BLaER1 treated with 17β-estradiol and CSF1 and Interleukin-3, amounts not matched to agents 10 nM and 100 nM (cell line): ENCODE data around the gene BICD2.

Source experiments
- H3K27ac ChIP-seq, 11 experiments: shearing (Covaris generic); formaldehyde crosslinking; 2 replicates each; pipeline ENCODE4 v1.8.1; 2022
- H3K27me3 ChIP-seq, 11 experiments: shearing (Covaris generic); formaldehyde crosslinking; 2 replicates each; pipeline ENCODE4 v1.8.1; 2022
- H3K36me3 ChIP-seq, 11 experiments: shearing (Covaris generic); formaldehyde crosslinking; 2 replicates each; pipeline ENCODE4 v1.8.1; 2022
- H3K4me1 ChIP-seq, 10 experiments: shearing (Covaris generic); formaldehyde crosslinking; 2 replicates each; pipeline ENCODE4 v1.8.1; 2022
- H3K4me2 ChIP-seq, 11 experiments: shearing (Covaris generic); formaldehyde crosslinking; 2 replicates each; pipeline ENCODE4 v1.8.1; 2022
- H3K4me3 ChIP-seq, 10 experiments: shearing (Covaris generic); formaldehyde crosslinking; 2 replicates each; pipeline ENCODE4 v1.8.1; 2022
- H3K9ac ChIP-seq, 11 experiments: shearing (Covaris generic); formaldehyde crosslinking; 2 replicates each; pipeline ENCODE4 v1.8.1; 2022
- H3K9me3 ChIP-seq, 11 experiments: shearing (Covaris generic); formaldehyde crosslinking; replicated peaks in 1 of 11; 2 replicates each; pipeline ENCODE4 v1.8.1; 2022
- H4K20me1 ChIP-seq, 11 experiments: shearing (Covaris generic); formaldehyde crosslinking; 2 replicates each; pipeline ENCODE4 v1.8.1; 2022
- Cebpa-rat ChIP-seq, 11 experiments: shearing (Covaris generic); IDR thresholded peaks; 2 replicates each; pipeline ENCODE4 v1.8.1; 2022

The BICD2 gene

GRCh38 chr9:92665836-92666235 lies 98.8 kb downstream of the BICD2 start:
- TF ChIP-seq Cebpa-rat (IDR thresholded peaks at IDR 0.05), result no peak
- Histone ChIP-seq H3K27me3 (no peaks in the 10 kb centered on the region), H4K20me1 (peaks cover 38 to 81% (median 75%) of the 10 kb centered on the region in 11 experiments), H3K9me3 (no peaks in the 10 kb centered on the region), H3K4me3 (no peak overlapping the region), H3K4me2 (peak overlapping the region in 6 of 11 experiments; percentile 4 to 93 (median 32); a peak in 8 of 22 replicates), H3K36me3 (peaks cover 33 to 66% (median 47%) of the 10 kb centered on the region in 11 experiments; a peak in 21 of 22 replicates), H3K4me1 (peaks cover 47 to 78% (median 63%) of the 10 kb centered on the region in 10 experiments), H3K27ac (no peak overlapping the region), H3K9ac (0 out of 22 replicates have a peak overlapping the region, but pooled peaks of 3 of the 11 experiments have one; percentile 15 to 32 (median 19))

GRCh38 chr9:92664394-92665152 lies 100.1 kb downstream of the BICD2 start:
- no peaks in the 10 kb centered on the region for H3K27me3 ChIP-seq
- no peak overlapping the region for H3K4me3 ChIP-seq
- H3K9ac ChIP-seq, result peak overlapping the region in 5 of 11 experiments; percentile 8 to 24 (median 13); a peak in 3 of 22 replicates
- H4K20me1 ChIP-seq, result peaks cover 51 to 94% (median 87%) of the 10 kb centered on the region in 11 experiments
- TF ChIP-seq Cebpa-rat (IDR thresholded peaks at IDR 0.05), result no peak
- no peaks in the 10 kb centered on the region for H3K9me3 ChIP-seq
- H3K4me1 ChIP-seq, result peaks cover 44 to 78% (median 62%) of the 10 kb centered on the region in 10 experiments
- H3K36me3 ChIP-seq, result peaks cover 37 to 70% (median 51%) of the 10 kb centered on the region in 11 experiments; a peak in 21 of 22 replicates
- peak overlapping the region; percentile 1 to 43 (median 21); a peak in 15 of 22 replicates for H3K4me2 ChIP-seq
- H3K27ac ChIP-seq, result peak overlapping the region in 4 of 11 experiments; percentile 8 to 37 (median 12); a peak in 1 of 22 replicates

- Histone ChIP-seq H3K9ac (no peak overlapping the region; a peak in 1 of 22 replicates), H3K9me3 (no peaks in the 10 kb centered on the region), H3K27ac (0 out of 22 replicates have a peak overlapping the region, but pooled peaks of 1 of the 11 experiments have one; percentile 11), H3K4me3 (no peak overlapping the region), H3K4me2 (peak overlapping the region in 7 of 11 experiments; percentile 1 to 43 (median 10); a peak in 7 of 22 replicates), H4K20me1 (peaks cover 53 to 100% (median 89%) of the 10 kb centered on the region in 11 experiments), H3K27me3 (no peaks in the 10 kb centered on the region), H3K36me3 (peaks cover 38 to 74% (median 53%) of the 10 kb centered on the region in 11 experiments; a peak in 21 of 22 replicates), H3K4me1 (peaks cover 40 to 77% (median 61%) of the 10 kb centered on the region in 10 experiments)
- TF ChIP-seq Cebpa-rat (IDR thresholded peaks at IDR 0.05), result no peak
These were observed 100.7 kb downstream of the BICD2 start for GRCh38 chr9:92663951-92664350.

DNA sequence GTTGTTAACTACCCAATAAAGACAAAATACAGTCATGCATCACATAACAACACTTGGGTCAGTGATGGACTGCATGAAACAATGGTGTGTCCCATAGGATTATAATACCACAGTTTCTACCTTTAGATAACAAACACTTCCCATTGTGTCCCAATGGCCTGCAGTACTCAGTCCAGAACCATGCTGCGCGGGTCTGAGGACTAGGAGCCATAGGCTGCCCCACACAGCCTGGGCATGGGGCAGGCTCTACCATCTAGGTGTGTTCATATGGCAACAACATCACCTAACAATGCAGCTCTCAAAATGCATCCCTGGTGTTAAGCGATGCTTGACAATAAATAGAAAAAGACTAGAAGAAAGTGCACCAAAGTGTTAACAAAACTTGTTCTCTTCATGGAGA lies 101.5 kb downstream of the BICD2 start:
- Histone ChIP-seq H3K4me3 (no peak overlapping the region), H3K27ac (no peak overlapping the region), H3K9ac (no peak overlapping the region), H3K27me3 (no peaks in the 10 kb centered on the region), H3K36me3 (peaks cover 41 to 83% (median 61%) of the 10 kb centered on the region in 11 experiments; a peak in 21 of 22 replicates), H4K20me1 (peaks cover 57 to 99% (median 84%) of the 10 kb centered on the region in 11 experiments), H3K4me2 (peak overlapping the region in 1 of 11 experiments; percentile 12; a peak in 1 of 22 replicates), H3K9me3 (no peaks in the 10 kb centered on the region), H3K4me1 (peaks cover 31 to 71% (median 54%) of the 10 kb centered on the region in 10 experiments)
- TF ChIP-seq Cebpa-rat (IDR thresholded peaks at IDR 0.05), result no peak

GRCh38 chr9:92661743-92662142 lies 102.9 kb downstream of the BICD2 start:
- no peak for TF ChIP-seq Cebpa-rat (IDR thresholded peaks at IDR 0.05)
- Histone ChIP-seq H4K20me1 (peaks cover 57 to 99% (median 85%) of the 10 kb centered on the region in 11 experiments), H3K4me3 (no peak overlapping the region), H3K27me3 (no peaks in the 10 kb centered on the region), H3K36me3 (peaks cover 47 to 86% (median 66%) of the 10 kb centered on the region in 11 experiments), H3K9ac (no peak overlapping the region), H3K9me3 (no peaks in the 10 kb centered on the region), H3K27ac (no peak overlapping the region), H3K4me2 (peak overlapping the region in 4 of 11 experiments; percentile 7 to 35 (median 28); a peak in 5 of 22 replicates), H3K4me1 (peaks cover 27 to 73% (median 49%) of the 10 kb centered on the region in 10 experiments)
